GM12892 (cell line): ENCODE results near the gene TMEM139.
"Not testable (repeated sequence)": the region's sequence is repeated elsewhere in the genome, so short reads cannot be mapped to it uniquely, and the experiment has no call there.

ENCODE experiments used
- POLR2A ChIP-seq: IDR thresholded peaks from 2 replicates; pipeline ENCODE4 v1.6.1; 2011; ENCODE audit warnings: low read depth, low read length, control low read depth
- POLR2AphosphoS5 ChIP-seq: IDR thresholded peaks from 2 replicates; pipeline ENCODE4 v1.6.1; 2011; ENCODE audit warnings: low read depth, low read length, control low read depth

DNA sequence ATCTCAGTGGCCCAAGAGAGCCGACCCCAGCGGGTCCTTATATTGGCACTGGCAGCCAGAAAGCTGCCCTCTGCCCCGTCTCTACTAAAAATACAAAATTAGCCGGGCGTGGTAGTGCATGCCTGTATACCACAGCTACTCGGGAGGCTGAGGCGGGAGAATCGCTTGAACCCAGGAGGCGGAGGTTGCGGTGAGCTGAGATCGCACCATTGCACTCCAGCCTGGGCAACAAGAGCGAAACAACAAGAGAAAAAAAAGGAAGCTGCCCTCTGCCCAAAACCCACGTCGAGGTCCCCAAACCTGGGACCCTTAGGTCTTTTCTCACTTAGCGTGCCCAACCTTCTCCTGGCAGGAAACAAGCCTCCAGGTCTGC, 20.6 kb upstream of the TMEM139 start:
- TF ChIP-seq POLR2AphosphoS5, POLR2A: not testable (repeated sequence)
